Jurkat, Clone E6-1 (cell line): ENCODE data around the gene PPDPF.
A peak's percentile ranks its signal among the peaks of the same experiment; 100 is the strongest.

Experiments used
- DNase-seq: peaks from one replicate; pipeline ENCODE4 v3.0.0-alpha.2; 2011; ENCODE audit warnings: low read depth, low spot score
- H3K4me3 ChIP-seq: 2 replicates; pipeline ENCODE4 v1.5.1; 2011; ENCODE audit warnings: mild to moderate bottlenecking, low read length, control low read depth, moderate library complexity

The PPDPF gene

GRCh38 chr20:63486300-63486855, 34.2 kb upstream of the PPDPF start:
- no peak overlapping the region for H3K4me3 ChIP-seq
- DNase-seq: no peak

DNA sequence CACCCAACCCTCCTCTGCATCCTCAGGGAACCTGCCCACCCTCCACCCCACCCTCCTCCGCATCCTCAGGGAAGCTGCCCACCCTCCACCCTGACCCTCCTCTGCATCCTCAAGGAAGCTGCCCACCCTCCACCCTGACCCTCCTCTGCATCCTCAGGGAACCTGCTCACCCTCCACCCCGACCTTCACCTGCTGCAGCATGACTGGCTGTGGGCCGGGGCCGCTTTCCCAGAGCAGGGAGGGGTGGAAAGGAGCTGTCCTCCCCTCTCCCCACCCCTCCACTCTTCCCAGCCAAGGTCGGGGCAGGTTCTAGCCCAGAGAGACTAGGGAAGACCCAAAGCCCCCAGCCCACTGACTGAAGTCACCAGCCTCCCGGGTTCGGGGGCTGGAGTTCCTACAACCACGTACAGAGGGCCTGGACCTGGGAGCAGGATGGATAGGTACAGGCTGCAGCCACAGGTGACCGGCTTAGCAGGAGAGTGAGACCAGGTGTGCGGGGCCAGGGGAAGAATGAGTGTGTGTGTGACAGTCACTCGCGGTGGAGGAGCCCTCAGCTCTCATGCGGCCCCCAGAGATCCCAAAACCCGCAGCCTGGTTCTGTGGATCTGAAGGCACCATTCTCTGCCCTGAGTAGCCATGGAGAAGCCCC, 33.3 kb upstream of the PPDPF start:
- no peak for DNase-seq
- H3K4me3 ChIP-seq: no peak overlapping the region

DNA sequence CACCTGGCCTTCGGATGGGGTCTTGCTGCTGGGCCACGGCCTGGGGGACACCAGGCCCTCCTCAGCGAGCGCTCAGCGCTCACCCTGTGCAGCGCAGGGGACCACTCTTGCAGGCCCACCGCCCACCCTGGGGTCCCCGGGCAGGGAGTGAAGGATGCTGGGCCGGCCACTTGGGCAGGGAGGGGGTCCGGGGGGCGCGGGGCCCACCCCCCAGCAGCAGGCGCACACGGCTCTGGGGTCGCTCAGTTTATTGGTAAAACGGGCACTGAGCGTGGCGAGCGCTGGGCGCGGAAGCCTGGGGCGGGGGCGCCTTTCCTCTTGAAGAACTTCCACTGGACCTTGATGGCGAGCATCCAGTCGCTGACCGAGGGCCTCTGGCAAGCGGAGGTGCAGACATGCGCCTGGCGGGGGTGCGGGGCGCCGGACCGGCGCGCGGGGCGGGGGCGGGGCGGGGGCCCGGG, 32.8 kb upstream of the PPDPF start:
- no peak for DNase-seq
- H3K4me3 ChIP-seq: no peak overlapping the region

DNA sequence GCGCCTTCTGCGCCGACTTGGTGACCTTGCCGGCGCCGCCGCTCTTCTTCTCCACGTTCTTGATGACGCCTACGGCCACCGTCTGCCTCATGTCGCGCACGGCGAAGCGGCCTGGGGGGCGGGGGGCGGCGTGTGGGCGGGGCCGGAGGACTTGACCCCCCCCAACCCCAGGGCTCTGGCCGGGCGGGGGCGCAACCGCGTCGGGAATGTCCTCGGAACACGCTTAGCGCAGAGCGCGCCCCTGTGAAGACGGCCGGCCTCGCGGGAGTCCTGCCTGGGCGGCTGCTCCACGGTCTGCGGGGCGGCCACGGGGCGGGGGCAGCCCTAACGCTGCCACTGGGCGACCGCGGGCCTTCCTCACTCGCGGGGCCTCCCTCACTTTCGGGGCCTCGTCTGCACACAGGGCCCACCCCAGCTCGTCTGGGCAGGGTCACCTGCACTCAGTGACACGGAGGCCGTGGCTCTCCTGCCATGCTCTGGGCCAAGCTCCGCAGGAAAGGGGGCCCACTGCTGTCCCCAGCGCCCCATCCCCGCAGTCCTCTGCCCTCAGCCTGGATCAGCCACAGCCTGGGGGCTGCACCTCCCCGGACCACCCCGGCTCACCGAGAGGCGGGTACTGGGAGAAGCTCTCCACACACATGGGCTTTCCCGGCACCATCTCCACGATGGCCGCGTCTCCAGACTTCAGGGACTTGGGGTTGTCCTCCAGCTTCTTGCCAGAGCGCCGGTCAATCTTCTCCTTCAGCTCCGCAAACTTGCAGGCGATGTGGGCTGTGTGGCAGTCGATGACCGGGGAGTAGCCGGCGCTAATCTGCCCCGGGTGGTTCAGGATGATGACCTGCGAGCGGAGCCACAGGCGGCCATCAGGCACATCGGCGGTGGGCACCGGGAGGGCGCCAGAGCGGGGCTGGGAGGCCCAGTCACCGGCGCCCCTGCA, 32.0 kb upstream of the PPDPF start:
- no peak for DNase-seq
- H3K4me3 ChIP-seq: no peak overlapping the region

DNA sequence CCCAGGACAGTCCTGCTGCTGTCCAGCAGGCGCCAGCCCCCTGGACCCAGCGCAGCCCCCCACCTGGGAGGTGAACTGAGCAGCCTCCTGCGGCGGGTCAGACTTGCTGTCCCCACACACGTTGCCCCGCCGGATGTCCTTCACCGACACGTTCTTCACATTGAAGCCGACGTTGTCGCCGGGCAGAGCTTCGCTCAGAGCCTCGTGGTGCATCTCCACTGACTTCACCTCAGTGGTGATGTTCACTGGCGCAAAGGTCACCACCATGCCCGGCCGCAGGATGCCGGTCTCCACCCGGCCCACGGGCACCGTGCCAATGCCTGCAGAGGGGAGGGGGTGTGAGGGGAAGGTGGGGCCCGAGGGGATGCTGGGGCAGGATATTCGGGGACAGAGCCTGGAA, 30.1 kb upstream of the PPDPF start:
- DNase-seq: no peak
- H3K4me3 ChIP-seq: no peak overlapping the region

DNA sequence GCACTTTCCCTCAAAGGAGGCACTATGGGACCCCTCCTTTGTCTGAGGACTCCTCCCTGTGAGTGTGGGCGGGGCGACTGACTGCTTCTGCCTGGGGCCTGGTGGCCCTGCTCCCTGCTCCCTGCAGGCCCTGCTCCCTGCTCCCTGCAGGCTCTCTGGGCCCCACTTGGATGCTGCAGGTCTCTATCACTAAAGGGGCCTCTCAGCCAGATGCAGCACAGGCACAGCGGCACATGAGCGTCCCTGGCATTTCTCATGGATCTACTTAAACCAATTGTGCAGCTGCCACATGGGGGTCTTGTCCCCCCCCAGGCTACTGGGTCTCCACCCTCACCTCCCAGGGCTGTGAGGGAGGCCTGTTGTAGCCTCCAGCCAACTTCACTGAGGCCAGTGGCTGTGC, 29.5 kb upstream of the PPDPF start:
- no peak overlapping the region for H3K4me3 ChIP-seq
- DNase-seq: no peak

DNA sequence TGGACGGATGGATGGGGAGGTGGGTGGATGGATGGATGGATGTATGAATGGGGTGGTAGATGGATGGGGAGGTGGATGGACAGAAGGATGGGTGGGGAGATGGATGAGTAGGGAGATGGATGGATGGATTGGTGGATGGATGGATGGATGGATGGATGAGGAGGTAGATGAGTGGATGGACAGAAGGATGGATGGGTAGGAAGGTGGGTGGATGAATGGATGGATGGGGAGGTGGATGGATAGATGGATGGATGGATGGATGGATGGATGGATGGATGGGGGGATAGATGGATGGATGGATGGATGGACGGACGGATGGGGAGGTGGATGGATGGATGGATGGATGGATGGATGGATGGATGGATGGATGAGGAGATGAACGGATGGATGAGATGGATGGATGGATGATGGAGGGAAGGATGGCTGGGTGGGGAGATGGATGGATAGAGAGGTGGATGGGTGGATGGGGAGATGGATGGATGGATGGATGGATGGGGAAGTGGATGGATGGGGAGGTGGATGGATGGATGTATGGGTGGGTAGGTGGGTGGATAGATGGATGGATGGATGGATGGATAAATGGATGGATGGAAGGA, 28.8 kb upstream of the PPDPF start:
- H3K4me3 ChIP-seq: no peak overlapping the region
- DNase-seq: no peak

GRCh38 chr20:63492518-63492917, 28.0 kb upstream of the PPDPF start:
- H3K4me3 ChIP-seq: no peak overlapping the region

GRCh38 chr20:63492982-63493381, 27.6 kb upstream of the PPDPF start:
- H3K4me3 ChIP-seq: no peak overlapping the region
- DNase-seq: no peak

More at GRCh38 chr20:63492518-63492917, 28.0 kb upstream of the PPDPF start:
- DNase-seq: no peak

DNA sequence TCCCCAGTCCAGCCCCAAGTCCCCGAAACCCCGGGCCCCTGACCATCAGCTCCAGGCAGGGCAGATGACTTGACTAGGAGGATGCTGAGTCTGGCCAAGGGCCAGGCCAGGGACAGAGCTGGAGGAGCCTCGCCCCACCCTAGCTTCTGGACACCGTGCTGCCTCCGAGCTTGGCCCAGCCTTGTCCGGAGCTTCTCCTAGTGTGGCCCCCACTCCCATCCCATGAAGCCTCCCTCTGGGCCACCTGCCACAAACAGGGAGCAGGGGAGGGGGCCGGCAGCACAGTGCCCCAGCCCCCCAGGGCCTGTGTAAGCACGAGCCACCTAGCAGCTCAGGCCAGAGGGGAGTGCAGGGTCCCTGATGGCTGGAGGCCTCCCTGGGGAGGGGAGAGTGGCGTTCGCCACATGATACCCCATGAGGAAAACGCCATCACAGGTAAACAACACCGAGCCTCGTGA, 27.0 kb upstream of the PPDPF start:
- H3K4me3 ChIP-seq: no peak overlapping the region
- DNase-seq: no peak

GRCh38 chr20:63494084-63494419, 26.5 kb upstream of the PPDPF start:
- no peak for DNase-seq
- no peak overlapping the region for H3K4me3 ChIP-seq

DNA sequence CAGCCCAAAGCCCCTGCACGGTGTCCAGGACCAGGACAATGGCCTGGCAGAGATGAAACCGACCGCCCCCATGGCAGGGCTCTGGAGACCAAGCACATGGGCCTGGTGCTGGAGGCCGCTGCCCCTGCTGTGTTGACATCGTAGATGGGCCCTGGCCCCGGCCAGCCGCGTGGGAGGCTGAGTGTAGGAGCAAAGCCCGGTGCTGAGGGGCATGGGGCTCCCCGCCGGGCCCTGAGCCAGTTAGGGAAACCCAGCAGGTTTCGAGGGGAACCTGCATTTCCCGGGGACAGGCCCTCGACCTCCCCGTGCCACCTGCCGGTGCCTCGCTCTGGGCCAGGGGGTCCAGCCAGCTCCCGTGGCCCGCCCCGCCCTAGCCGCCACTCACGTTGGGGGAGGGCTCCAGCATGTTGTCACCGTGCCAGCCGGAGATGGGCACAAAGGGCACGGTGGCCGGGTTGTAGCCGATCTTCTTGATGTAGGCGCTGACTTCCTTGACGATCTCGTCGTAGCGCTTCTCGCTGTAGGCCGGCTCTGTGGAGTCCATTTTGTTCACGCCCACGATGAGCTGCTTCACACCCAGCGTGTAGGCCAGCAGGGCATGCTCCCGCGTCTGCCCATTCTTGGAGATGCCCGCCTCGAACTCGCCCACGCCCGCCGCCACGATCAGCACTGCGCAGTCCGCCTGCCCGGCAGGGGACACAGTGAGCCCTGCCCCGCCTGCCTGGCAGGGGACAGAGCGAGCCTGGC, 26.0 kb upstream of the PPDPF start:
- H3K4me3 ChIP-seq: no peak overlapping the region
- no peak for DNase-seq

- DNase-seq: no peak
These were observed 25.3 kb upstream of the PPDPF start for GRCh38 chr20:63495167-63495720.

DNA sequence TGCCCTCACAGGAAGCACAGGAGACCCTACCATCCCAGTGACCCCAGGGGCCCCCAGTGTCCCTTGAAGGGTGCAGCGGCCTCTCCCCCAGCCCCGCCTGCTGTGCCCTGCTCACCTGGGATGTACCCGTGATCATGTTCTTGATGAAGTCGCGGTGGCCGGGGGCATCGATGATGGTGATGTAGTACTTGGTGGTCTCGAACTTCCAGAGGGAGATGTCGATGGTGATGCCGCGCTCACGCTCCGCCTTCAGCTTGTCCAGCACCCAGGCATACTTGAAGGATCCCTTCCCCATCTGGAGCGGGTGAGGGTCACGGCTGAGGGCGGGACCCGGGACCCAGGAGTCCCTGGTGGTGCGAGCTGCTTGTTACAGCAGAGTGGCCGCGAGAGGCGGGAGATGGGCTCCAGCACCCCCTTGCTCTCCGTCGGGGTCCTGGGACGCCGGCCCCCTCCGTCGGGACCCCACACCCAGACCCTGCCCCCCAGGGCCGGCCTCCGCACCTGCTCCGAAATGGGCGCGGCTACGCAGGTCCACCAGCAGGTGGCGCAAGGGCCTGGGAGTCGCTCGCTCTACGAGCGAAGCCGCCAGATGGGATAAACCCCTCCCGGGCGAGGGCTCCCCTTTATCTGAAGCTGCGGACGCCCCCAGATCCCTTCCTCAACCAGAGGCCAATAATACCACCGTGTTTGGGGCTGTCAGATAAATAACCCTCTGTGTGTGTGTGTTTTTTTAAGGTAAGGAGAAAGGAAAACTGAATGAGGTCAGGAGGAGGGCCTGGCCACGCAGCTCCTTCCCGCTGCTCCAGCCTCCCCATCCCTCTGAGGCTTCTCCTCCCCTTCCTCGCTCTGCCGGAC, 24.6 kb upstream of the PPDPF start:
- H3K4me3 ChIP-seq: peak overlapping the region; percentile 13; the same call in 1 of the 2 replicates
- DNase-seq: no peak

More at GRCh38 chr20:63495167-63495720, 25.3 kb upstream of the PPDPF start:
- H3K4me3 ChIP-seq: no peak overlapping the region

- H3K4me3 ChIP-seq: no peak overlapping the region
- no peak for DNase-seq
These were observed 23.9 kb upstream of the PPDPF start for GRCh38 chr20:63496596-63497120.

GRCh38 chr20:63497138-63497945, 23.2 kb upstream of the PPDPF start:
- DNase-seq: no peak
- no peak overlapping the region for H3K4me3 ChIP-seq
